GM19351 (cell line): Measurements from ENCODE around the gene DOCK4.

Source experiments
- ATAC-seq: cut with Tn5 transposase; IDR thresholded peaks from one replicate; pipeline ENCODE4 v1.9.1; 2021; ENCODE audit warnings: mild to moderate bottlenecking, moderate library complexity; ENCODE audit not compliant: unreplicated experiment

DOCK4 gene

DNA sequence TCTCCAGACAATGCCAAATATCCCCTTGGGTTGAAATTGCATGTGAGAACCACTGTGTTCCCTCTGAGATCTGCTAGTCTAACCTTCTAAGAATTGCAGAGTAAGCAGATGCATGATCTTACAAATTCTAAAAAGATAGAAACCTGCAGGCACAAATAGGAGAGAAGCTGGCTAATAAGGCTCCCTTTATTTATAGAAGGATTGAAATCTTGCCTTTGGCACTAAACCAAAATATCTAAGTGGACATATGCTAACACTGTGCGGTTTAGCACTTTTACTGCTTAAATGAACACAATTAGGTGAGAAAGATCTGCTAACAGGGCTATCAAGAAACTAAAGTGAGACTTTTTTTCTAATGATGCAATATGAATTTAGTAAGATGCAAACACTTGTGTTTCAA is 225.5 kb downstream of the DOCK4 start:
- ATAC-seq, result no peak

GRCh38 chr7:111975346-111975745 is 230.9 kb downstream of the DOCK4 start:
- ATAC-seq, result no peak

DNA sequence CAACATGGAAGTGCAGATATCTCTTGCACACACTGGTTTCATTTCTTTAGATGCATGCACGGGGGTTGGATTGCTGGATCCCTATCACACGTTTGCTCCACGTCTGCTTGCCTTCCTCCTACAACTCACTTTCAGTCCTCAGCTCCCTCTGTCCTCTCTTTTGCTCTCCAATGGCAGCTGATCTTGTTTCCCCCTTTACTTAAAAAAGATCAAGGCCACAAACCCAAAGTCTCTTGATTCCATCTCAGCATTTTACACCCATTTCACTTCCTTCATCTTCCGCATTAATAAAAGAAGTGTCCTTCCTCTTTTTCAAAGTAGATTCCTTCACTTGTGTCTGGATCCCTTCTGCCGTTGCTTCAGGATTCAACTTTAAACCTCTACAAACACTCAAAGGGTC is 245.2 kb downstream of the DOCK4 start:
- no peak for ATAC-seq

- ATAC-seq, result no peak
Observed at GRCh38 chr7:111958896-111959295, 247.3 kb downstream of the DOCK4 start.

DNA sequence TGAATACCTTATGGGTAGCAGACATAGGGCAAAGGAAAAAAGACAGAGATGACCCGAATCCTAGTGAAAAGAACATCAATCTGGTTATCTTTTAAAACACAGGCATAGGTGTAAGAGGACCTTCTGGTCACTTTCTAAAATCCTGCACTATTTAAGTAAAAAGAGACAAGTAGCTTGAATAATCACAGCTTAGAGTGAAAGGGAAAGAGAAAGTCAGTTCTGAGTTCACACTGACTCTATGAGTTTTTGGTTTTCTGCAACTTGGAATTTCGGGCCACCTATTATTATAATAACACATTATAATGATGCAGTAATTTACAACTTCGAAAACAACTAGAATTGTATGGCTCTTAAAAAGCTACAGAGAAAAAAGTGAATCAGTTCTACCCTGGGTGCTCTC is 247.8 kb downstream of the DOCK4 start:
- peak; percentile 55 for ATAC-seq

DNA sequence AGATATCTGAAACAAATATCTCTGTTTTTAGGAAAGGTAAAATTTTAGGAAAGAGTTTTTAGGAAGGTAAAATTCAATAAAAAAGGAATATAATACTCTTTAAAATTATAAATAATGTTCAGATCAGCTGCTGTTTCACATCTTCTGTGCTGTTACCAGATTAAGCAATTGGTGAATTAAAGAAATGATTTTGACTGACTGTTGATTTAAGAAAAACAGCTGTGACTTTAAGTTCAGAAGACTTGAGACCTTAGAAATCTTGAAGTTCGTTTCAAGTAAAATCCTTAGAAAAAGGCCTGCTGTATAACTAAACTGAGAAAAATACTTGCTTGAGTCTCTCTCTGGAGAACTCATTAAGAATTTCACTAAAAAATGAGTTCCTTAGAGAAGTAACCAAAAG is 250.6 kb downstream of the DOCK4 start:
- ATAC-seq, result no peak

GRCh38 chr7:111954474-111955381 is 251.5 kb downstream of the DOCK4 start:
- no peak for ATAC-seq

DNA sequence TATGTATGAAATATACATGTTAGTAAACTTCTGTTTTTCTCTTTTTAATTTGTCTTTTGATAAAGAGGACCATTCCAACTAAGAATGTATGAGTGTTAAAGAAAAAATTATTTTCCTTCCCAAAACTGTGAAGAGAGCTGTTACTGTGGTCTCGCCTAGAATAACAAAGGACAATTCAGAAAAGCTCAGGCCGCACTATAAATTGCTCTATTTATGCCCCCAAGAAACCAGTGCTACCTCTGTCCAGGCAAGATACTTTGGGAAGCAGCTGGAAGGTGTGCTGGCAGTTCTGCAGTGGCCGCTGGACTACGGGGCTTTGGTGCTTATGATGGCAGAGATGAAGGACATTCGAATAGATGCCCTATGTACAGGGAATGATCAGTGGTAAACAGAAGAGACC is 252.1 kb downstream of the DOCK4 start:
- no peak for ATAC-seq

DNA sequence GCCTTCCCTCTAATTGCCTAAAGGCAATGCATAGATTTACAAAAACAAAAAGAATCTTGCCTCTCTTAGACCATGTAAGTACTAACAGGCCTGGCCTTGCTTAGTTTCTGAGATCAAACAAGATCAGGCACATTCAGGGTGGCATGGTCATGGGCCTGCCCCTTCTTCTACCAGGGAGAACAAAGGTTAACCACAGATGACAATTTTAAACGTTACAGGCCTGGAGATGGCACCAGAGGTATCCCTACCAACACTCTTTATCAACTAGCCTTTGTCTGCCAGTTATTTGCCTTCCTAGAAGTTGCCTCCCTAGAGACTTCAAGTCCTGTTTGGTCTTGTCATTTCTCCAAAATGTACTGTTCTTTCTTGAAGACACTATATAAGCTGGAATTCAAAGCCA is 252.6 kb downstream of the DOCK4 start:
- ATAC-seq, result peak; percentile 36

- no peak for ATAC-seq
Observed at GRCh38 chr7:111952783-111953182, 253.4 kb downstream of the DOCK4 start.

DNA sequence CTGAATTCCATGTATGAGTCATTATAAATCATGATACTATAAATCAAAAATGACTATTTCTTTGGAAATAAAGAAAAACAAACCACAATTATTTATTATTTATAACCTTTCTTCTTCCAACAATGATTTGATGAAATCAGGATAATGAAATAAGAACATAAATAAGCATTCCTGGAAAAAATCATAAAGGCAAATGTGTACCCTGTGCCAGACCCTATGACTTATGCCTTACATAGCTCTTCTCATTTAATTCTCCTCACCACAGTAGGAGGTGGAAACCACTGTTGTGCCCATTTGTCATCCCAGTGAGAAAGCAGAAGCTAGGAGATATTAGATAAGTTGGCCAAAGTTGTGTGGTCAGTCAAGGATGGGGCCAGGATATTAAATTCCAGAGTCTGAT is 255.1 kb downstream of the DOCK4 start:
- no peak for ATAC-seq

DNA sequence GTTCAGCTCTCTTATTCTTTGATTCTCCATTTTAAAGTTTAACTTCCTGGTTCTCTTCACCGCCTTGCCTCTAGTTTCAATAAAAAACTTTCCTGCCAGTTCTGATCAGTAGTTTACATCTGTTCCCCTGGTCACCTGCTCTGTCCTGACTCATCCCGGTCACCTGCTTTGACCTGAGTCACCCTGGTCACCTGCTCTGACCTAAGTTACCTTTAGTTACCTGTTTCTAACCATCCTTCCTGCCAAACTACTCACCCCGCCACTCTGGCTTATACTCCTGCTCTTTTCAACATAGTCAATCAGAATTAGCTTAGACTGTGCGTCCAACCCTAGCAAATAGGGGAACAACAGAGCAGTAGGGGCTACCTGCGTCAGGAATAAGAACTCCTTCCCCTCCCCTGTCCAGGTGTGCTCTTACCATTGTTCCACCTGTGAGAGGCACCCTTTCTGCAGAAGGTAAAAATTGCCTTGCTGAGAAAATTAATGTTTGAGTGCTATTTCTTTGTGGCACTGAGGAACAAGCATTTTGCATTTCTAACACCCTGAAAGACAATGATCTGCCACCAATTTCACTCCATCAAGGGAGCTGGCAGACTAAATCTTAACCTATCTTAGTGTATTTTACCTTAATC is 263.6 kb downstream of the DOCK4 start:
- ATAC-seq, result no peak

GRCh38 chr7:111937163-111937562 is 269.0 kb downstream of the DOCK4 start:
- ATAC-seq, result no peak

DNA sequence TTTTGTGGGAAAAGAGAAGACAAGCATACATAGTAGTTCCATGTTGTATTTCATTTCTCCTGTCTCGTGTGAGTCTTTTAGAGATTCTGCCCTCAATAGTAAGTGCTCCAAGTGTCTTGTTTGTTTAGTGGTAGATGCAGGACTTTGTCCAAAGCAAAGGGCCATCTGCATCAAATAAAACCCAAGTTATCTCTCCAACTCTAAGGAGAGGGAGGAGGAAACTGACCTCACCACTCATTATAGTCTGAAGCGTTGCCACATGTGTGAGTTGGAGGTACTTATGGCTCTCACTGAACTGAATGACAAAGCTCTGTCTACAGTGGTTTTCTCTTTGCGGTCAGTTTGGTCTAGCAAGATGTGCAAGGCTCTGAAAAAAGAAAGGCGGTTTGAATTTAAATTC is 272.6 kb downstream of the DOCK4 start:
- ATAC-seq, result no peak

GRCh38 chr7:111931958-111932357 is 274.2 kb downstream of the DOCK4 start:
- no peak for ATAC-seq

DNA sequence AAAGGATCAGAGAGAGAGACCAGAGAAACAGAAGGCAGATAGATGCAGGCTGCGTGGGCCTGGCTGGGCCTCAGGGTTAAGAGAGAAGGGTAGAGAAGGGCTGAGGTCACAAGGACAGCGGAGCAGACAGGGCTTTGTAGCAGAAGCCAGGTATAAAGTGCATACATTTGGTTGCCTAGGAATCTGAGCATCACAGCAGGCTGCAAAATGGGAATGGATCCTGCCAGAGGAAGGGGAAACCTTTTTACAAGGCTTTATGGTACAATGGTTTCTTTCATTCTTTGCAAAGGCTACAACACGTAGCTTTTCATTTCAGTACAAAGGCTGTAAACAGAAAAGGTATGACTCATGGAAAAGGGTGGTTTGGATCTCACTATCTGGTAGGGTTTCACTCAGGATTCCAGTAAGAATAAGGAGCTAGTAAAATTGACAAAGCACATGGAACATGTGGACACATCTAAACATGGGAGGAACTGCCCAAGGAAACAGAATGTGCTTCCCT is 275.1 kb downstream of the DOCK4 start:
- ATAC-seq, result no peak

GRCh38 chr7:111929264-111929663 is 276.9 kb downstream of the DOCK4 start:
- no peak for ATAC-seq

- ATAC-seq, result no peak
Observed at GRCh38 chr7:111927353-111928019, 278.7 kb downstream of the DOCK4 start.

- no peak for ATAC-seq
Observed at GRCh38 chr7:111920329-111920728, 285.9 kb downstream of the DOCK4 start.

- no peak for ATAC-seq
Observed at GRCh38 chr7:111919631-111920179, 286.5 kb downstream of the DOCK4 start.

- ATAC-seq, result no peak
Observed at GRCh38 chr7:111919164-111919563, 287.0 kb downstream of the DOCK4 start.
